ENCODE data around the gene OGN.

Gene OGN

DNA sequence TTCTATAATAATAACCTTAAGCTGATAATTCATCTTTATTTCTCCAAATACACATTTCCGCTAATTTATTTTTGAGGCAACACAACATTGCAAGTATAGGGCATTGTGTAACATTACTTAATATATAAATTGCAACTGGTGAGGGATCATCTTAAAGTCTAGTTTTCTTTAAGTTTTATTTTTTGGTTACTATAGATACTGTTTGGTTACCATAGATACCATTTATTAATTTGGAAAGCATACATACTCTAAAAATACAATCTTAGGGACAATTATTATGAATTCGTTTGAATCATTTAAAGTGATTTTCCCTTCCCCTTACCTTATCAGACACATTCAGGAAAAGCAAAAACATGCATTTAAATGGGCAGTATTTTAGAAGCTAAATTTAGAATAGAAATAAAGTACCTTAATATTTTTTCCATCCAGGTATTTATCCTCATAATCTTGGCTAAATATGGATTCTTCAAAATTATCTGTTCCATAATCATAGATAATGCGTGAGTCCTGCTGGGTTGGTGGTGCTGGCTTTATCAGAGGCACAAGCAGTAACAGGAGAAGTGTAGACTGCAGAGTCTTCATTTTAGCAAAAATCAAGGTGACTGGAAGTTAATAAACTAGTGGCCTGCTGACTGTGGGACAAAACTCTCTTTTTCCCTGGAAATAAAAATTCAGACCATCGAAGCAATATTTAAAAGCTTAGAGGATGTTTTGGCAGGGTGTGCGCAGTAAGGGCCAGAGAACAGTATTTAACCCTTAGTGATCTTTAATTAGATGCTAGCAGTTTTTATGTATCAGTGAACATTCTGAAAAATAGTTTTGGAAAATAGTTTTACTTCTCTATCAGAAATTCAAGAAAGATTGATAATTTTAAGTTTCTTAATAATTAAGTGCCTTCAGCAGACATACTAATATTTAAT is 1.3 kb downstream of the OGN start:
- TF ChIP-seq CTCF (conservative IDR thresholded peaks at IDR 0.05) (no peak), ZFX (IDR thresholded peaks at IDR 0.05) (no peak)
- no peak overlapping the region for H3K27ac ChIP-seq

DNA sequence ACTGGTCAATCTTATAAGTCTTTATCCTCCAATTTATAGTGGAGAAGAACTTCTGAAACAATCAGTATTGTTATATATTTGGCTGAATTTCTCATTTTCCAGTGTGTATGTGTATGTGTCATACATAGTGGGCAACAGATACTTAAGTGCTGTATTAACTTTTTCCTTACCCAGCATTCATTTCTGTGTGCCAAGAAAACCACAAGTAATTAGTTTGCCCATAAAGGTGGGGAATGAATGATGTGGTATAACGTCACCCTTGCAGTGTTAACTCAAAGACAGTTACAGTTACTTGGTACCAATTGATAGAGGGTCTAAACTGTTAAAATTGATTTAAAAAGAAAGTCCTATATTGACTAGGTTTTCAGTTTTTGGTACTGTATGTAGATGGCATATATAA is 2.0 kb downstream of the OGN start:
- no peak overlapping the region for H3K27ac ChIP-seq
- TF ChIP-seq ZFX (IDR thresholded peaks at IDR 0.05): no peak
- no peak for TF ChIP-seq CTCF (conservative IDR thresholded peaks at IDR 0.05)

GRCh38 chr9:92397853-92398252 is 6.5 kb downstream of the OGN start:
- TF ChIP-seq CTCF (conservative IDR thresholded peaks at IDR 0.05) (no peak), ZFX (IDR thresholded peaks at IDR 0.05) (no peak)

GRCh38 chr9:92395617-92396016 is 8.8 kb downstream of the OGN start:
- TF ChIP-seq ZFX (IDR thresholded peaks at IDR 0.05) (no peak), CTCF (conservative IDR thresholded peaks at IDR 0.05) (no peak)
- no peak overlapping the region for H3K27ac ChIP-seq

More at GRCh38 chr9:92397853-92398252, 6.5 kb downstream of the OGN start:
- H3K27ac ChIP-seq: peak overlapping the region; percentile 46; the same call in 1 of the 2 replicates

- TF ChIP-seq ZFX (IDR thresholded peaks at IDR 0.05) (no peak), CTCF (conservative IDR thresholded peaks at IDR 0.05) (no peak)
- H3K27ac ChIP-seq: no peak overlapping the region
These were observed 10.7 kb downstream of the OGN start for GRCh38 chr9:92393686-92394085.

DNA sequence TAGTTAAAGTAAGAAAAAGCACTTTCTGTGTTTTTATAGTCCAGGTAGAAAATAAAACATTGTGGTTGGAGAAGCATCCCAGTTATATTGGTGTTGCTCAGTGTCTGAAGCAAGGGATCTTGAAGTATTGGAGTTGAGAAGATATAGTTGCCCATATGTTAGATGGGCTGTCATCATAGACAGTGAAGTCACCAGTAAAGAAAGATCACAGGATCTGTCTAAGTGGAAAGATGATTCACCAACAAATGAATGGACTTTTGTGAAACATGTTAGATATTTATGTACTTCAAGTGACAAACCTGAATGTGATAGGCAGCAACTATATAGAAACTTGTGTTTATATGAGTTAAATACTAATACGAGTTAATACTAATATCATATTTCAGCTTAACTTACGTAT is 11.7 kb downstream of the OGN start:
- no peak overlapping the region for H3K27ac ChIP-seq
- no peak for TF ChIP-seq ZFX (IDR thresholded peaks at IDR 0.05)
- no peak for TF ChIP-seq CTCF (conservative IDR thresholded peaks at IDR 0.05)

- no peak overlapping the region for H3K27ac ChIP-seq
- TF ChIP-seq CTCF (conservative IDR thresholded peaks at IDR 0.05) (no peak), ZFX (IDR thresholded peaks at IDR 0.05) (no peak)
These were observed 18.4 kb downstream of the OGN start for GRCh38 chr9:92385953-92386352.

Measured in C4-2B (cell line).